ENCODE results near the gene NHERF2. TPM values are rescaled to one million over a fixed set of nuclear protein-coding genes. Genes with fewer than 3 reads are reported as not detected.

Gene NHERF2
- polyA plus RNA-seq, 5 donors: 63.1 to 196 (median 91.8) TPM

GRCh38 chr16:1989209-1990100, 37.2 kb upstream of the NHERF2 start, which contains the start of gene SYNGR3:
Gene SYNGR3, plus strand, starts transcription at chr16:1989970. Its CDS starts 133 bp downstream, at chr16:1990103.
- no peak for DNase-seq

GRCh38 chr16:1990101-1990350, 36.7 kb upstream of the NHERF2 start:
- DNase-seq: no peak

DNA sequence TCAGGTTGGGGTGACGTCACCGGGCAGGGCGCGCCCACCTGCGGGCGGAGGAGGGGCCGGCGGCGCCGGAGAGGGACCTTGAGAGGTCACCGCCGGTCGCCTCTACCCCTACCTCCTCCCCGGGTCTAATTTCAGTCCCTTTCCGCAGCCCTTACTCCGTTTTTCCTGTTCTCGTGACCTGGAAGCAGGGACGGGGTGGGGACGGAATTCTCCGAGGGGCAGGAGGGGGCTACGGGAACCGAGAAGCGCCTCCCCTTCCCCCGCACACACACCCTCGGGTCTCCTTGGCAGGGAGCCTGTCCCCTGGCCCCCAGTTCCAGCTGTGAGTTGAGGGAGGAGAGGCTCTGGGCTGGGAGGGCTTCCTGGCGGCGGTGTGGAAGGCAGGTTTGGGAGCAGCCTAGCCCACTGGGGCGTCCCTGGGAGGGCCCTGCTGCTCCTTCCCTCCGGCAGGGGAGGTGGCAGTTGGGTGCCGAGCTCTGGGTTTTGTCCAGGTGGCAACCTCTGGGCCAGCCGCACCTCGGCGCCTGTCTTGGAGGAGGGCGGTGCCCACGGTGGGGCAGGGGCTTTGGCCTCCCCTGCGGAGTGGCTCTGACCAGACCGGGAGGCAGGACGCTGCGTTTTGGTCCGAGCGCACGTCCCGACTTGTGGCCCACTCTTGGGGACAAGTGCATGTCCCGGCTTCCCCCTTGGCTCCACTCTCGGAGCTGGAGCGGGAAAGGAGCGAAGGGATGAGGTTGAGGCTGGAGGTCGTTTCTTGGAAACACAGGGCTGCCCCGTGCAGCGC, 36.2 kb upstream of the NHERF2 start:
- no peak for DNase-seq

- no peak for DNase-seq
Measured at GRCh38 chr16:1991135-1991551, 35.6 kb upstream of the NHERF2 start.

GRCh38 chr16:1991588-1991947, 35.1 kb upstream of the NHERF2 start:
- DNase-seq: no peak

GRCh38 chr16:1991948-1992703, 34.6 kb upstream of the NHERF2 start:
- DNase-seq: peak; percentile 69 to 70

GRCh38 chr16:1992704-1993317, 33.9 kb upstream of the NHERF2 start:
- no peak for DNase-seq

- DNase-seq: no peak
Measured at GRCh38 chr16:1993731-1994131, 33.0 kb upstream of the NHERF2 start.

DNA sequence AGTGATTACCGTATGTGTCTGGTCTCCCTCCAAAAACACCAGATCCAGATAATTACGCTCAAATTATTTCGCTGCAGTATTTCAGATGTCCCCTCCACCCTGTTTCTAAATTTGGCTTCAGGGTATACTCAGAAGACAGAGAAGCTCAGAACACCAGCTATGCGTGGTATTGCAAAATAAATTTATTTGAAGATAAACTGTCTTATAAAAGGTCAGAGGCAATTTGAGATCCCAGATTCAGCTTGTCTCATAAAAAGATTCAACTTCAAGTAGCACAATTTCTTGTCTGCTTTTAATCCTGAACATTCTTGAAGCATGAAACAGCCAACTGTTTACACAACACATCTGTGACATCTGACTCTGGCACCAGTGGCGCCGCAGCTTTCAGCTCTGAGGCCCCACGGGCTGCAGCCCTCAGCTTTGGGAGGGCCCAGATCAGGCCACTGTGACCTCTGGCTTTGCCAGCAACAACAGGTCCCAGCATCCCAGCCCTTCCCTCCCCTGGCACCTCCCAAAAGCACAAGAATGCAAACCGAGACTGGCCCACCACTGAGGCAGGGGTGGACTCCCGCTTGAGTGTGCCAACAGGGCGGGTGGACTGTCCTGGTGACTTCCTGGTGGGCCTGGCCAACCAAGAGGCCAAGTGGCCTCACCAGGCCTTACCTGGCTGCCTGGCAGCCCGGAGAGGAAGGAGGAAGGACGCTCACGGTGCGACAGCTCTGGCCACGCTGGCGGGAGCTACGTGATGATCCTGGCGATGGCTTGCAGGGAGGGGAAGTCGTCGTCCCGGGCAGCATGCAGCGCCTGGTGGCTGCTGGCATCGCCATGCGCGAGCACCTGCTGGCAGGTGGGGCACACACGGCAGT, 29.0 kb upstream of the NHERF2 start:
- peak in 1 of 2 donors; percentile 66 for DNase-seq

DNA sequence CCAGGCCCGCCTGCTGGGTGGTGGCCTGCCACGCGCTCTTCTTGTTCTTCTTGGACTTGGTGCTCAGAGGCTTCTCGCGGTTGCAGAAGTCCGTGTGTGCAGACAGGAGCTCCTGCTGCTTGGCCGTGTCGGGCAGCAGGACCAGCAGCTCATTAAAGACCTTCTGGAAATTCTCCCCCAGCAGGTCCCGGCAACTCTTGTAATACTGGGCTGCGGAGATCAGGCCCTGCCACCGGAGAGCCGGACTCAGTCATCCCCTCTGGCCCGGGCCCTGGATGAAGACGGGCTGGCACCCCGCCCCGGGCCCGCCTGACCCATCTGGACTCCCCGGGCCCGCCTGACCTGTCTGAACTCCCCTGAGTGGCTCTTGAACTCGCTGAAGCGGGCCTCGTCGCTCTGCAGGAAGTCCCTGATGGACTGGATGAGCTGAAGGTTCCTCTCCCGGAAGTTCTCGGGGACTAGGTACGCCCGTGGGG, 28.3 kb upstream of the NHERF2 start:
- no peak for DNase-seq

DNA sequence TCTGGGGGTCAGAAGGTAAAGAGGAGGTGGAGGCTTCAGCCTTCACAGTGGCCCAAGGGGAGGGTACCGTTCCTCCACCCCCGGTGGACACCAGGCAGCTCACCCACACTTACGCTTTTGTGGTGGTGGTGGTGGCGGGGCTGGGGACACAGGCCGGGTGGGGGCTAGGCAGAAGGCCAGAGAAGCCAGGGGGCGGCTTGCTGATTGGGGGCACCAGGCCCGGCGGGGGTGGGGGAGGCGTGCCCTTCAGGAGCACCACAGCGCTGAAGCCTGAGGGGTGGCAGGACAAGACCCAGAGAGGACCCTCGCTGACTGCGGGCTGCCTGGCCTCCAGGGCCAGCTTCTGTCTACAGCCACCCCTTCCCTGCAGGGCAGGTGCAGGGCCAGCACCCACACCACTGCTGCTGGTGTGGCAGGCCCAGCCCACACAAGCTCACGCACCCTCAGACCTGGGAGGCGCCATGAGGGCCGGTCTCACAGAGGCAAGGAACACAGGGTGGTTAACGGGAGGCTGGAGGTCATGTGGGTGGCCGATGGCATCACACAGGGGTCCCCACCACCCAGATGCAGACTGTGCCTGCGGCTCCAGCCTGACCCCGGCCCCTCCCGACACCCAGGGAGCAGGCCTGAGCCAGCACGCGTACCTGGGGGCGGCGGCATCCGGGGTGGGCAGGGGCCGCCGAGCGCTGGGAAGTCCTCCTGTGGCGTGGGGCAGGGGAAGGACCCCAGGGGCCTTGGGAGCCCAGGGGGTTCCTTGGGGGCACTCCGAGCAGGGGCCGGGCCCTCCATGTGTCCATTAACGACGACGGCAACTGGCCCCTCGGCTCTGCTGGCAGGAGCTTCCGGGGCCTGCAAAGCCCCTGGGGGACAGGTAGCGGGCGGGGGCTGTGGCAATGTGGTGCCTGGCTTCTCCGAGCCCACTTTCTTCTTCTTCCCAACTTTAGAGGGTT, 27.6 kb upstream of the NHERF2 start:
- no peak for DNase-seq

DNA sequence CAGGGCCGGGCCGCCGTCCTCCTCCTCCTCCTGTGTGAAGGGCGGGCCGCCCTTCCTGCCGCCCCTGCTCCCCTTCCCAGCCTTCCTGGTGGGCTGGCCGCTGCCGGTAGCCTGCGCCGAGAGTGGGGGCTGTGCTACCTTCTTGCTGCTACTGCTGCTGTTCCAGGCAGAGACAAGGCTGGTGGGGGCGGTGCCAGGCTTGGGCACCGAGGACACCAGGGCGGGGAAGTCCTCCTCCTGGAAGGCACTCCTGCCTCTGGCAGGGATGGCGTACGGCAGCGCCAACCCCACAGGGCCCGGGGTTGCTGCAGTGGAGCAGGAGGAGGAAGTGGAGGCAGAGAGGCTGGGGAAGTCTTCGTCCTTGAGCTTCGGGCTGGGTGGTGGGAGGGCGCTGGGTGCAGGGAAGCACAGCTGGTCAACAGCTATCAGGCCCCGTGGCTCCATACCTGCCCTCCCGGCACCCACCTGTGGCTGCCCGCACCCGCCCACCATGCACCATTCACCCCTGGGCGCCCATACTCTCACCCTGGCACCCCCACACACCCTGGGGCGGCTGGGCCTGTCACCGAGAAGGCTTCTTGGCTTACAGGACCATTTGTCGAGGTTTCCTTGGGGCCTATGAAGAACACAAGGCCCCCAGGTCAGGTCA, 26.7 kb upstream of the NHERF2 start:
- no peak for DNase-seq

GRCh38 chr16:2001035-2001434, 25.7 kb upstream of the NHERF2 start:
- DNase-seq: no peak

GRCh38 chr16:2001456-2002355, 25.0 kb upstream of the NHERF2 start:
- no peak for DNase-seq

GRCh38 chr16:2002406-2003230, 24.1 kb upstream of the NHERF2 start:
- no peak for DNase-seq

DNA sequence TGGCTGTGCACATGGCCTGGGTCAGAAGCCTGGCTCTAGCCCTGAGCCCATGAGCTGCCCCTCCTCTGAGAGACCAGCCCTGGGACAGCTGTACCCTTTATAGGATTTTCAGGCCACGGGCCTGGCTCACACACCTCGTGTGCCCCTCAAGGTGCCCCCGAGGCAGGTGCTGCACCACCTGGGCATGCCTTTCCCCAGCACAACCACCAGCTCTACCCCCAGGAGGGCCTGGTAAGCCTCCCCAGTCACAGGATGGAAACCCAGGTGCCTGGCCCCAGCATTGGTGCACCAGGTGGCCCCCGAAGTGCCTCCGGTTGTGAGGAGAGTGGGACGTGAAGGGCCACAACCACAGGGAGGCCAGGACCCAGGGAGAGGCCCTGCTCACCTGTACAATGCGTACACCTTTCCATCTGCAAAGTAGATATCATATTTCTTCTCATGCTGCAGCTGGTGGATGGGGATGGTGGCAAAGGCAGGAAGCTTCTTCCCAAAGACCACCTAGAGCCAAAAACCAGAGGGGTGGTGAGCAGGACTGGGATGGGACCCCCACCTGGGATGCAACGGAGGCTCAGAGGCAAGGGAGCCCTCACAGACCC, 23.4 kb upstream of the NHERF2 start:
- no peak for DNase-seq
